Activated T-helper 9 cell treated with anti-CD3 and anti-CD28 coated beads, Interleukin-2, amount 50 U/mL, for 16 hours (primary cell): ENCODE measurements around the gene AZGP1.
"Not testable (repeated sequence)": the region's sequence is repeated elsewhere in the genome, so short reads cannot be mapped to it uniquely, and the experiment has no call there.

Experiments
- DNase-seq: peaks from one replicate; pipeline ENCODE4 v3.0.0-alpha.2; 2020; ENCODE audit warnings: low read depth

Gene AZGP1

GRCh38 chr7:99975782-99976521, at the start of gene AZGP1:
TSS of gene AZGP1 (minus strand) at chr7:99976031. CDS start at chr7:99976020, 11 bp downstream.
- DNase-seq = no peak

- DNase-seq = no peak
These were observed 48.3 kb upstream of the AZGP1 start for GRCh38 chr7:100024020-100024619.

GRCh38 chr7:100023526-100023925, 47.7 kb upstream of the AZGP1 start:
- no peak for DNase-seq

GRCh38 chr7:100022621-100023020, 46.8 kb upstream of the AZGP1 start:
- DNase-seq = no peak

GRCh38 chr7:100021297-100021696, 45.5 kb upstream of the AZGP1 start:
- no peak for DNase-seq

- DNase-seq = no peak
These were observed 44.1 kb upstream of the AZGP1 start for GRCh38 chr7:100019908-100020307.

GRCh38 chr7:100017875-100018274, 42.0 kb upstream of the AZGP1 start:
- no peak for DNase-seq

- no peak for DNase-seq
These were observed 41.5 kb upstream of the AZGP1 start for GRCh38 chr7:100017300-100017699.

GRCh38 chr7:100016215-100016901, 40.5 kb upstream of the AZGP1 start:
- DNase-seq = no peak

GRCh38 chr7:100015232-100016214, 39.7 kb upstream of the AZGP1 start, which contains the start of gene ZKSCAN1:
TSS of gene ZKSCAN1 (plus strand) at chr7:100015596. CDS start at chr7:100023507, 7,911 bp downstream.
- peak; percentile 81 for DNase-seq

GRCh38 chr7:100013328-100013676, 37.5 kb upstream of the AZGP1 start:
- DNase-seq = no peak

- not testable (repeated sequence) for DNase-seq
These were observed 36.8 kb upstream of the AZGP1 start for GRCh38 chr7:100012385-100013327.

- DNase-seq = no peak
These were observed 35.7 kb upstream of the AZGP1 start for GRCh38 chr7:100011516-100011915.

- no peak for DNase-seq
These were observed 35.1 kb upstream of the AZGP1 start for GRCh38 chr7:100010901-100011300.

GRCh38 chr7:100009952-100010351, 34.1 kb upstream of the AZGP1 start:
- not testable (repeated sequence) for DNase-seq

GRCh38 chr7:100008525-100008924, 32.7 kb upstream of the AZGP1 start:
- no peak for DNase-seq

GRCh38 chr7:100007887-100008286, 32.1 kb upstream of the AZGP1 start:
- no peak for DNase-seq

- DNase-seq = no peak
These were observed 28.2 kb upstream of the AZGP1 start for GRCh38 chr7:100003711-100004661.

GRCh38 chr7:100000239-100000638, 24.4 kb upstream of the AZGP1 start:
- DNase-seq = no peak
